Stomach (tissue), 19 donors: Measurements from ENCODE around the gene MS4A6A. TPM values are rescaled to one million over a fixed set of nuclear protein-coding genes. Genes with fewer than 3 reads are reported as not detected.

Experiments
- DNase-seq, 2 donors: peaks; one replicate each; pipeline versions ENCODE4 v3.0.0 to v3.0.0-alpha.2; 2013 to 2019
- H3K27ac ChIP-seq, 5 donors: fragments of 200-600 bp in 4 of 5; sonication (generic) in 4 of 5; one replicate each; pipeline ENCODE4 v1.5.1; 2013 to 2019; ENCODE audit warnings: mild to moderate bottlenecking in 1 of 5, moderate library complexity in 1 of 5
- H3K27me3 ChIP-seq, 3 donors: fragments of 200-600 bp; sonication (generic); one replicate each; pipeline ENCODE4 v1.5.1; 2017 to 2019; ENCODE audit warnings: mixed run types in 1 of 3
- H3K36me3 ChIP-seq, 4 donors: fragments of 200-600 bp; sonication (generic); 1 replicate in 3 of 4; 2 replicates in 1 of 4; pipeline ENCODE4 v1.5.1; 2016 to 2019
- H3K4me1 ChIP-seq, 4 donors: fragments of 200-600 bp; sonication (generic); one replicate each; pipeline ENCODE4 v1.5.1; 2016 to 2019
- H3K4me3 ChIP-seq, 4 donors: fragments of 200-600 bp; sonication (generic) in 3 of 4; one replicate each; pipeline ENCODE4 v1.5.1; 2016 to 2019; ENCODE audit warnings: mild to moderate bottlenecking in 1 of 4
- H3K9me3 ChIP-seq, 4 donors: fragments of 200-600 bp; sonication (generic); one replicate each; pipeline ENCODE4 v1.5.1; 2016 to 2019
- EP300 ChIP-seq: sonication (generic); formaldehyde crosslinking; IDR thresholded peaks from one replicate; pipeline ENCODE4 v1.6.1; 2017; ENCODE audit warnings: antibody characterized with exemption
- POLR2A ChIP-seq, 4 donors: fragments of 450-650 bp; IDR thresholded peaks; one replicate each; pipeline ENCODE4 v1.6.1; 2016; ENCODE audit warnings: antibody characterized with exemption in 4 of 4, control low read depth in 2 of 4, mild to moderate bottlenecking in 1 of 4, moderate library complexity in 1 of 4
- POLR2AphosphoS5 ChIP-seq, 3 donors: sonication (generic); formaldehyde crosslinking; IDR thresholded peaks; one replicate each; pipeline ENCODE4 v1.6.1; 2016; ENCODE audit warnings: antibody characterized with exemption in 3 of 3
- WGBS, 5 donors: extraction: QIAGEN DNeasy Blood & Tissue Kit in 3 of 5; methylation state at CpG; one replicate each; pipeline versions ENCODE4 v1.1.5 to v1.1.7; 2013 to 2018; 5-methylcytosine and 5-hydroxymethylcytosine counted together
- intact Hi-C: fragments of 100-400 bp; cut with DNase I; formaldehyde crosslinking; loops from one replicate; pipeline ENCODE4 v1.15.1; 2023; ENCODE audit warnings: low total_unique reads
- long read RNA-seq, 10 donors: transcript quantifications; one replicate each; lab custom pipeline, GENCODE V29; 2026
- polyA plus RNA-seq, 3 donors: library from polyadenylated mRNA; stranded (reverse); fragments of 200-250 nt; gene quantifications; one replicate each; pipeline ENCODE4 v1.2.3, GENCODE V29; 2013
- total RNA-seq, 5 donors: library from RNA; depleted of rRNA; stranded (reverse); fragments of >200 nt; gene quantifications; one replicate each; pipeline versions ENCODE4 v1.1.0 to v1.2.3, GENCODE V29; 2014 to 2016
- TF ChIP-seq, protein P1 (sequence below), 7 experiments: fragments of 450-650 bp in 4 of 7; fragments of 200-600 bp in 3 of 7; sonication (generic) in 3 of 7; IDR thresholded peaks; one replicate each; pipeline ENCODE4 v1.5.1; 2016 to 2019; ENCODE audit warnings: antibody characterized with exemption in 7 of 7, control low read depth in 2 of 7, mild to moderate bottlenecking in 1 of 7
- donor health status: healthy with polysubstance abuse.
- donor health status: Bipolar disorder and iron deficiency.
- donor health status: healthy.

MS4A6A gene, protein sequence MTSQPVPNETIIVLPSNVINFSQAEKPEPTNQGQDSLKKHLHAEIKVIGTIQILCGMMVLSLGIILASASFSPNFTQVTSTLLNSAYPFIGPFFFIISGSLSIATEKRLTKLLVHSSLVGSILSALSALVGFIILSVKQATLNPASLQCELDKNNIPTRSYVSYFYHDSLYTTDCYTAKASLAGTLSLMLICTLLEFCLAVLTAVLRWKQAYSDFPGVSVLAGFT
- total RNA-seq (10 to 100 TPM in 4 of 5 donors, 1 to 10 TPM in 1; 6.7 to 97.4 (median 53.2) TPM), polyA plus RNA-seq (10 to 100 TPM; 21.0 to 35.6 (median 34.2) TPM)
- long read RNA-seq, donor 1 = 0 reads
- long read RNA-seq, donor 2, partial matches to known transcripts = 0 of 2 reads
- long read RNA-seq, donor 2, other reads (novel, unspliced or antisense) = 0 of 2 reads
- long read RNA-seq, donor 3, partial matches to known transcripts = 0 of 1 reads
- long read RNA-seq, donor 3, other reads (novel, unspliced or antisense) = 0 of 1 reads
- long read RNA-seq, donor 4, partial matches to known transcripts = 0 of 1 reads
- long read RNA-seq, donor 4, other reads (novel, unspliced or antisense) = 0 of 1 reads
- long read RNA-seq, donor 5, partial matches to known transcripts = 0 of 1 reads
- long read RNA-seq, donor 5, other reads (novel, unspliced or antisense) = 0 of 1 reads
- long read RNA-seq, donor 6, partial matches to known transcripts = 6 of 9 reads
- long read RNA-seq, donor 6, other reads (novel, unspliced or antisense) = 0 of 9 reads
- long read RNA-seq, donor 7, partial matches to known transcripts = 0 of 2 reads
- long read RNA-seq, donor 7, other reads (novel, unspliced or antisense) = 0 of 2 reads
- long read RNA-seq, donor 8 = 0 reads
- long read RNA-seq, donor 9, partial matches to known transcripts = 0 of 1 reads
- long read RNA-seq, donor 9, other reads (novel, unspliced or antisense) = 0 of 1 reads
- long read RNA-seq, donor 10, partial matches to known transcripts = 0 of 1 reads
- long read RNA-seq, donor 10, other reads (novel, unspliced or antisense) = 0 of 1 reads

DNA sequence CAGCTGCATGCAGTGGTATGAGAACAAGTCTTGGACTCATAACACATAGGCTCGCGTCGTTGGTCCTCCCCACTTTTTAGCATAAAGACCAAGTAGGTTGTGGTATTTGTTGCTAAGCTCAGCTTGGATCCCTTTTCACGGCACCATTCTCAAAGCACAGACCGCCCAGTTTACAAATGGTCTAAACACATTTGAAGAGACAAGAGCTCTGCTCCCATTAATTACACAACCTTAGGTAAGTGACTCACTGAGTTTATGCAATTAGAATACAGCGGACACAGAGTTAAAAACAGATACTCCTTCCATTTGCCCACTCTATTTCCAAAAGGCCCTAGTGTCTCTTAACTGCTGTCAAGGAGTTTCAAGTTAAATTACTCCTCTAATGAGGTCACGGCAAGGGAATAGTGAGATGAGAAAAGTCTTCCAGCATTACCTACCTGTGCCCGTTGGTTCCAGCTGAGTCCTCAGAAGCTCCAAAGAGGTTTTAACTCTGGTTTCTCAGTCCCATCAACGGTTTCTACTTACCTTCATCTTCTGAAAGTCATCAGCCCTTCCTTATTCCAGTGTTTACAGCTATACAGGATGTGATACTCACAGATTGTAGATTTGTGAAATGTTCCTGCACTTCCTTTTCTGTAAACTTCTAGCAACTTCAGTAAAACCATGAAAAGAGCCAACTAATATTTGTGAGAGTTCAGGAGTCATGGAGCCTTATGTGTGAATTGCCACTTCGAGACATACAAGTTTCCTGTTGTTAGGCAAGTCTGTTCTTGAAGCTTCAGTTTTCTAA is at the start of gene MS4A6A:
Gene MS4A6A, minus strand, starts transcription at position 543 of the 790 bp plus-strand sequence. CDS start 1,356 bp downstream, outside the sequence.
- 62 to 74% (median 64%) methylated on average over 9 to 10 of the region's 10 CpGs for WGBS, 5 donors
- Histone ChIP-seq H3K36me3 (no peaks in the 10 kb centered on the region), H3K9me3 (no peaks in the 10 kb centered on the region), H3K4me1 (no peaks in the 10 kb centered on the region), H3K27me3 (no peaks in the 10 kb centered on the region), H3K27ac (peak within 1 kb of the TSS in 3 of 5 donors; percentile 33 to 68 (median 49)), H3K4me3 (peak within 1 kb of the TSS in 2 of 4 donors; percentile 9 to 22)
- intact Hi-C loops = no loop called here
- no peak for DNase-seq
- TF ChIP-seq, protein P1, sequence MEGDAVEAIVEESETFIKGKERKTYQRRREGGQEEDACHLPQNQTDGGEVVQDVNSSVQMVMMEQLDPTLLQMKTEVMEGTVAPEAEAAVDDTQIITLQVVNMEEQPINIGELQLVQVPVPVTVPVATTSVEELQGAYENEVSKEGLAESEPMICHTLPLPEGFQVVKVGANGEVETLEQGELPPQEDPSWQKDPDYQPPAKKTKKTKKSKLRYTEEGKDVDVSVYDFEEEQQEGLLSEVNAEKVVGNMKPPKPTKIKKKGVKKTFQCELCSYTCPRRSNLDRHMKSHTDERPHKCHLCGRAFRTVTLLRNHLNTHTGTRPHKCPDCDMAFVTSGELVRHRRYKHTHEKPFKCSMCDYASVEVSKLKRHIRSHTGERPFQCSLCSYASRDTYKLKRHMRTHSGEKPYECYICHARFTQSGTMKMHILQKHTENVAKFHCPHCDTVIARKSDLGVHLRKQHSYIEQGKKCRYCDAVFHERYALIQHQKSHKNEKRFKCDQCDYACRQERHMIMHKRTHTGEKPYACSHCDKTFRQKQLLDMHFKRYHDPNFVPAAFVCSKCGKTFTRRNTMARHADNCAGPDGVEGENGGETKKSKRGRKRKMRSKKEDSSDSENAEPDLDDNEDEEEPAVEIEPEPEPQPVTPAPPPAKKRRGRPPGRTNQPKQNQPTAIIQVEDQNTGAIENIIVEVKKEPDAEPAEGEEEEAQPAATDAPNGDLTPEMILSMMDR (IDR thresholded peaks at IDR 0.05) = no peak
- no peak for TF ChIP-seq EP300
- TF ChIP-seq POLR2A (IDR thresholded peaks at IDR 0.05) = no peak
- no peak for TF ChIP-seq POLR2AphosphoS5 (IDR thresholded peaks at IDR 0.05)

- Histone ChIP-seq H3K27ac (no peak overlapping the region), H3K36me3 (no peaks in the 10 kb centered on the region), H3K27me3 (no peaks in the 10 kb centered on the region), H3K4me1 (no peaks in the 10 kb centered on the region), H3K9me3 (no peaks in the 10 kb centered on the region), H3K4me3 (no peak overlapping the region)
- TF ChIP-seq POLR2AphosphoS5 (IDR thresholded peaks at IDR 0.05) (no peak), EP300 (no peak), POLR2A (IDR thresholded peaks at IDR 0.05) (no peak)
- TF ChIP-seq, protein P1 (IDR thresholded peaks at IDR 0.05) = no peak
- intact Hi-C loops = no loop called here
- DNase-seq = no peak
- 53 to 75% (median 60%) methylated on average over 1 of the region's 1 CpG for WGBS, 5 donors
These were observed 47.8 kb upstream of the MS4A6A start for GRCh38 chr11:60230681-60231080.

DNA sequence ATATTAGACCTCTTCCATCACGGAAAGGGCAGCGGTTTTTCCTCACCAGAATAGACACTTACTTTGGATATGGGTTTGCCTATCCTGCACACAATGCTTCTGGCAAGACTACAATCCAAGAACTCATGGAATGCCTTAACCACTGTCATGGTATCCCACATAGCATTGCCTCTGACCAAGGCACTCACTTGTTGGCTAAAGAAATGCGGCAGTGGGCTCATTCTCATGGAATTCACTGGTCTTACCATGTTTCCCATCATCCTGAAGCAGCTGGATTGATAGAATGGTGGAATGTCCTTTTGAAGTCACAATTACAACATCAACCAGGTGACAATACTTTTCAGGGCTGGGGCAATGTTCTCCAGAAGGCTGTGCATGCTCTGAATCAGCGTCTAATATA is 39.3 kb upstream of the MS4A6A start:
- no peak for TF ChIP-seq EP300
- TF ChIP-seq POLR2A (IDR thresholded peaks at IDR 0.05) = no peak
- no peak for TF ChIP-seq POLR2AphosphoS5 (IDR thresholded peaks at IDR 0.05)
- TF ChIP-seq, protein P1 (IDR thresholded peaks at IDR 0.05) = no peak
- Histone ChIP-seq H3K4me3 (no peak overlapping the region), H3K36me3 (no peaks in the 10 kb centered on the region), H3K9me3 (no peaks in the 10 kb centered on the region), H3K4me1 (no peaks in the 10 kb centered on the region), H3K27ac (no peak overlapping the region), H3K27me3 (no peaks in the 10 kb centered on the region)
- 85 to 95% (median 91%) methylated on average over 4 of the region's 4 CpGs for WGBS, 5 donors
- intact Hi-C loops = no loop called here
- no peak for DNase-seq

GRCh38 chr11:60221692-60222091 is 38.8 kb upstream of the MS4A6A start:
- Histone ChIP-seq H3K9me3 (no peaks in the 10 kb centered on the region), H3K4me3 (no peak overlapping the region), H3K27me3 (no peaks in the 10 kb centered on the region), H3K27ac (no peak overlapping the region), H3K4me1 (no peaks in the 10 kb centered on the region), H3K36me3 (no peaks in the 10 kb centered on the region)
- WGBS, 5 donors = 56 to 69% (median 66%) methylated on average over 3 of the region's 3 CpGs
- no peak for DNase-seq
- TF ChIP-seq EP300 (no peak), POLR2A (IDR thresholded peaks at IDR 0.05) (no peak), POLR2AphosphoS5 (IDR thresholded peaks at IDR 0.05) (no peak)
- intact Hi-C loops = no loop called here
